ENCODE results near the gene RASSF5.

RASSF5 gene, protein sequence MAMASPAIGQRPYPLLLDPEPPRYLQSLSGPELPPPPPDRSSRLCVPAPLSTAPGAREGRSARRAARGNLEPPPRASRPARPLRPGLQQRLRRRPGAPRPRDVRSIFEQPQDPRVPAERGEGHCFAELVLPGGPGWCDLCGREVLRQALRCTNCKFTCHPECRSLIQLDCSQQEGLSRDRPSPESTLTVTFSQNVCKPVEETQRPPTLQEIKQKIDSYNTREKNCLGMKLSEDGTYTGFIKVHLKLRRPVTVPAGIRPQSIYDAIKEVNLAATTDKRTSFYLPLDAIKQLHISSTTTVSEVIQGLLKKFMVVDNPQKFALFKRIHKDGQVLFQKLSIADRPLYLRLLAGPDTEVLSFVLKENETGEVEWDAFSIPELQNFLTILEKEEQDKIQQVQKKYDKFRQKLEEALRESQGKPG

DNA sequence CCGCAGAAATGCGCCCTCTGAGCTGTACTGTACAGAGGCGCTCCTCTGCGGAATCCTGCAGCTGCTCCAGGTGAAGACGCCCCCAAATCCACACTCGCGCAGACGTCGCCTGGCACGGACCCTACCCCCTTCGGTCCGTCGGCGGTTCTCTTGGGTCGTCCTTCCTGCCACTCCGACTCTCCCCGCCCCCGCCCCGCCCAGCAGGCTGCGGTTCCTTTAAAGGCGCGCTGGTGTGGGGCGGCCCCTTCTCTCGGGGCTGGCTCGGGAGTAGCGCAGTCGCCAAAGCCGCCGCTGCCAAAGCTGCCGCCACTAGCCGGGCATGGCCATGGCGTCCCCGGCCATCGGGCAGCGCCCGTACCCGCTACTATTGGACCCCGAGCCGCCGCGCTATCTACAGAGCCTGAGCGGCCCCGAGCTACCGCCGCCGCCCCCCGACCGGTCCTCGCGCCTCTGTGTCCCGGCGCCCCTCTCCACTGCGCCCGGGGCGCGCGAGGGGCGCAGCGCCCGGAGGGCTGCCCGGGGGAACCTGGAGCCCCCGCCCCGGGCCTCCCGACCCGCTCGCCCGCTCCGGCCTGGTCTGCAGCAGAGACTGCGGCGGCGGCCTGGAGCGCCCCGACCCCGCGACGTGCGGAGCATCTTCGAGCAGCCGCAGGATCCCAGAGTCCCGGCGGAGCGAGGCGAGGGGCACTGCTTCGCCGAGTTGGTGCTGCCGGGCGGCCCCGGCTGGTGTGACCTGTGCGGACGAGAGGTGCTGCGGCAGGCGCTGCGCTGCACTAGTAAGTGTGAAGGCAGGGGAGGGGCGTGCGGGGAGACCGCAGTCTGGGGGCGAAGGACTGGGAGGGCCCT is at the start of gene RASSF5:
Gene RASSF5 (plus strand): TSS at position 248 of the 846 bp plus-strand sequence. CDS start 72 bp downstream, at position 320.
- peak; percentile 75 for DNase-seq

DNA sequence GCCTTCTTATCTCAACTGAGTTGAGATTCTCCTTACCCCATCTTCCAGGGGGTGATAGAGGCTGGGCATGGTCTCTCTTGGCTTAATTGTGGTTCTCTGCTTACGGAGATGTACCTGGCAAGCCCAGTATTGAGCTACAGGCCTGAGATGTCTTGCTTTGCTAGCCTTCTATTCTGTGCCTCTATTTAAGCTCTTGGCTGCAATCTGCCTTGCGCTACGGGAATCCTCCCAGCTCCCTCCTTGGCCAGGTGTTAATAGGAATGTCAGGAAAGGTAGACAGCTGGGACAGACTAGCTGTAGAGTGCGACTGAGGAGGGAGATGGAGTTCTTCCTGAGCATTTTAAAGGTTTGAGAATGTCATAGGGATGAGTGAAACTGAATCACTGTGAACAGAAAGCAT is 47.6 kb upstream of the RASSF5 start:
- no peak for DNase-seq

DNA sequence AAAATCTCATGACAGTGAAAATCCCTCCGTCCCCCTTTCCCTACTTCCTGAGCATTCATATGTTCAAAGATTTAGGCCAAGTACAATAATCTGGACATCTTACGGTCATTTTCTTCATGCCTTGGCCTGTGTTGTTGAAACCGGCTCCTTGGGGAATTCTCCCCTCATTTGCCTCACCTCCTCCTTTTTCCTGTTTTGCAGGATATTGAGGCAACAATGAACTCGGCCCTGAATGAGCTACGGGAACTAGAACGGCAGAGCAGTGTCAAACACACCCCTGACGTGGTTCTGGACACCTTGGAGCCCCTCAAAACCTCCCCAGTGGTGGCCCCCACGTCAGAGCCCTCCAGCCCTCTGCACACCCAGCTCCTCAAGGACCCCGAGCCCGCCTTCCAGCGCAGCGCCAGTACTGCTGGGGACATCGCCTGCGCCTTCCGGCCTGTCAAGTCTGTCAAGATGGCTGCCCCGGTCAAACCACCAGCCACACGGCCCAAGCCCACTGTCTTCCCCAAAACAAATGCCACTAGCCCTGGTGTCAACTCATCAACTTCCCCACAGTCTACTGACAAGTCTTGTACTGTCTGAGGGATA is 46.4 kb upstream of the RASSF5 start:
- no peak for DNase-seq

DNA sequence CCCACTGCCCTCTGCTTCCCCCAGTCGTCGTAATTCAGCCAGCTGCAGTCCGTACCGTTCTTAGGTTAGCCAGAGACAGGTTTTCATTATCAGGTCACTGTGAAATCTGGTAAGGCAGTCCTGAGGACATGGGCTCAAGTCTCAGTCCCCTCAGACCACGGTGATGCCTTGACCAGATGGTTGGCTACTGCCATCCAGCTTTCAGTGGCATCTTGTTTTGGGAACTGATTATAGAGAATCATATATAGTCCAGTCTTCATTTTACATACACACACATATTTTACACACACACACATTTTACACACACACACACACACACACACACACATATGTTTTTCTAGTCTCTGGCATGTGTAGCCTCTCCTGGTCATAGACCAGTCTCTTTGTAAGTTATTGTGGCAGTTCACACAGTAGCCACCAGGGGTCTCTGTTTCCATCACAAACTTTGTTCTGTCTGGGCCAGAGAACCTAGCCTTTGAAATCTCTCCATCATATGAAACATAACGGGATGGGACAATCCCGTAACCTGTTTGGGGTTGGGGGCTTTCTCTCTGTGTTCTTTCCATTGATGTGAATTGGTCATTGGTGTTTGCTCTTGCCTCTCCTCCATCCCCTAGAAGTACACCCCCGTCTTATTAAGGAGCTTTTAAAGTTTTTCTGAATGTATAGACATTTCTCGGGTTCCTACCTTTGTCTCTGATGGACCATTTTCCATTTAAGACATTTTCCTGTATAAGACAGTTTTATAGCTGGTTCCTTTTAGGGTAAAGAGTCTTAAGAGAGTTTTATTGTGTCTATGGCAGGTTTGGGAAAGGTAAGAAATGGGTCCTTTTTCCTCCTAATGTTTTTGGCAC is 45.5 kb upstream of the RASSF5 start:
- DNase-seq, result peak; percentile 58

DNA sequence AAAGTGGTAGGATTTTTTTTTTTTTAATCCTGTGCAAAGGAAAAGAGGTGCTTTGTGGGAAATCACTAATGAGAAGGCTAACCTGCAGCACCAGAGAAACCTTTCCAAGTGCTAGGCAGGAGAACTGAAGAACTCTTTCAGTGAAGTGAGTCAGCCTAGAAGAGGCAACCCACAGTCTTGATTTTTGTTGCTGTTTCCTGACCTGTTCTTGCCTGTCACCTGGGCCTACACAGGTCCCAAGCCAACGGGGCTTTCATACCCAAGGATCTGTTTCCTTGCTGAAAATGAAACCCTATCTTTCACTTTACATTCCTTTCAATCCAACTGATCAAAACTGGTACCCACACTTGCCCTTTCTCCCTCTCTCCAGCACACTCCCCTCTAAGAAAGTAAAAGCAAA is 44.2 kb upstream of the RASSF5 start:
- no peak for DNase-seq

DNA sequence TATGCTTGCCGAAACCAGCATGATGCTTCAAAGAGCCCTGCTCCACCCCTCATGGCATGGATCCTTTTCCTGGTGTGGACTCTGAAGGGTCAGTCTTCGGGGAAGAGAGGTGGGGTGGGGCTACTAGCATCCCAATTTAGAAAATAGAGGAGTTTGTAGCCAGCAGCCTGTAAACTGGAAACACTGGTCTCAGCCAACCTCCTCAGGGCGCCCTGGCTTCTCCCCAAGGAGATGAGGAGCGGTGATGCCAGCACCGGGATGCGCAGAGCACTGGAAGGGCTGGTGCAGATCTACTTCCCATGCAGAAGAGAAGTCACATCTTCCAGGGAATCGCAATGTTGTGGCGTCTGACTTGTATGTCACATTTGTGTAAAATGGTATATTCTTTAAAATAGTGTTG is 43.4 kb upstream of the RASSF5 start:
- DNase-seq, result no peak

DNA sequence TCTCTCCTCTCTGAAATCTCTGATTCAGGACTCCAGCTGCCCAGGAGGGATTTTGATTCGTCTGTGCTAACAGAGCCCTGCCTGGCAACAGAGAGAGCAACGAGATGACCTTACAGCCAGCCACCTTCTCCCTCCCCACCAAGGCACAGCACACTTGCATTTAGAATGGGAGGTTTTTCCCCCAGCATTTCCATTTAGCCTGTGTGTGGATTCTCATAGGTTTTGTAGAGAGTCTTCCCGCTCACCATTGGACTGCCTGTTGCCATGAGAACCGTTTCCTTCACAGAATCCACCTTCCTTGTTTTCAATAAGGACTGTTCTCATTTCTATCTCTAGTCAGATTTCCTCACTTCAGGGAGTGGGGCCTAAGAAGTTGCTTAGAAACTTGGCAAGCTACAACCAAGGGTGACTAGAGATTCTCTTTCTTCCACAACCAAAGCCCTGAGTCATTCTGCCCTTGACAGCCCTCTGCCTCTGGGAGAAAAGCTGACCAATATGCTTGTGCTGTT is 42.8 kb upstream of the RASSF5 start:
- DNase-seq, result no peak

DNA sequence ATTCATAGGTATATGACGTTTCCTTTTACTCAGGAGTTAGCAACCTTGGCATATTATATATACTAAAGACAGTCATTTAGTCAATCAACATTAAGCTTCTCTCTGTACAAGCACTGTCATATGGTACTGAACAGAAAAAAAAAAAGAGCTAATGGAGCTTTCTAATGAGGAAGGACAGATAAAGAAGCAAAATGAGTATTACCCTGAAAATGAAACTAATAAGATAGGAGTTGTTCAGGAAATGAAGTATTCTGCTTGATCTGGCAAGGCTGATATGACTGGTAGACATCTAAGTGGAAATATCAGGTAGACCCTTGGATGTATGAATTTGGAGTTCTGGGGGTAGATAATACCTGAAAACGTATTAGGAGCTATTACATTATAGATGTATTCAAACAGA is 41.4 kb upstream of the RASSF5 start:
- no peak for DNase-seq

DNA sequence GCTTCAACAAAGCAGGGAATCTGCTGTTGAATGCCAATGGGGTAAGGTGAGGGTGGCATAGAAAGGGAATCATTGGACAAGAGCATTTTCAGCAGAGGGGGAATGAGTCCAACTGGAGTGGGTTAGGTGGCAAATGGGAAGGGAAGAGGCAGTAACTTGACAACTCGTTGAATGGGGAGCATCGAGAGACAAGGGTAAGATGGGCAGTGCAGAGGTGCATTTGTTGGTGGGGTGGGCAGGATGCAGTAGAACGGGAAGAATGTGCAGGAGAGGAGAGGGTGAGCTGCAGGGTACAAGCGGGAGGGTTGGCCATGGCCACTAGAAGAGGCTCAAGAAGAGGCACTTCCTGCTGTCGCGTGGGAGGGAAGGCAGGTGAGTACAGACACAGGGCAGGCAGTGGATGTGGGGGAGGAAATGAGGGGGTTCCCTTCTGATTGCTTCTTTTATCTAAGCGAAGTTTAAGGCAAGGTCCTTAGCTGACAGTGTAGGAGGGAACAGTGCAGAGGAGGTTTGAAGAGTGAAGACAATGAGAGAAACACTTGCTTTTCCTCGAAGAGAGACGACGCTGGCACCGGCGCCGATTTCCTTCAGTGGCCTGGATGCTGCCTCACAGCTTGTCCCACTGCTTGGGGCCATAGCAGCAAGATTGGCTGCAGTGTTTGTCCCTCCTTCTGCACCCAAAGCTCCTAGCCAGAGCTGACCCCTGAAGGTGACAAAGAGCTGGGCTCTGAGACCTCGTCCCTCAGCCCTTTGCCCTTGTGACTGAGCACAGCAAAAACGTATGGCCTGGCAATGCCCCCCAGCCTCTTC is 40.3 kb upstream of the RASSF5 start:
- DNase-seq, result no peak

DNA sequence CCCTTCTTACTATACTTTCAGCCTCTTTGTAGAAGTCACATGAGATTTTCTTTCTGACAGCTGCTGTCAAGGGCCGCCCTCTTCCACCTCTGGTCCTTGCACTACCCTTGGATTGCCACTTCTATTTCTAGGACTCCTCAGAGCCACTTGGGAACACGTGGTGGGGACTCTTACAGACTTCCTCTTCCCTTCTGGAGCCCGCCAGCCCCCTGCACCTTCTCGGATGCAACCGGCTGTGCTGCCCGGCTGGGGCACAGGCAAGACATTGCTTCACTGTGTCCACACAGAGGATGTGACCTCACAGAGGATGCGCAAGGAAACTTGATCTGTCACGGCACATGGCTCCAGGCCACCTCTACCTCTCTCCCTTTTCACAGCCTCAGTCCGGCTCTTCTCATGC is 39.4 kb upstream of the RASSF5 start:
- DNase-seq, result no peak

DNA sequence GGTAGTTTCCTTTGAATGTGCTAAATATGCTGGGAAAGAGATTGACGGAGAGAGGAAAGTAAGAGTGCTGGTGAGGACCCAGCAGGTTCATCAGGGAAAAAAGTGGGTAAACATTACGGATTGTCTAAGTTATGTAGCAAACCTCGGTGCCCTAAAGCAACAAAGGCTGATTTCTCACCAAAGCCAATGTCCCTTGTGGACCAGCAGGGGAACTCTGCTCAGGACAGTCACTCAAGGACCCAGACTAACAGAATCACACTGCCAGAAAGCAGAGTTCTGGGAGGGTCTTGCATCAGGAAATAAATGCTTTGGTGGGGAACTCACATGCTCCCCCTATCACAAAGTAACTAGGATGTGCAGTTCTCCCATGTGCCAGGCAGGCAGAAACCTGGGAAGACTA is 38.8 kb upstream of the RASSF5 start:
- DNase-seq, result no peak

DNA sequence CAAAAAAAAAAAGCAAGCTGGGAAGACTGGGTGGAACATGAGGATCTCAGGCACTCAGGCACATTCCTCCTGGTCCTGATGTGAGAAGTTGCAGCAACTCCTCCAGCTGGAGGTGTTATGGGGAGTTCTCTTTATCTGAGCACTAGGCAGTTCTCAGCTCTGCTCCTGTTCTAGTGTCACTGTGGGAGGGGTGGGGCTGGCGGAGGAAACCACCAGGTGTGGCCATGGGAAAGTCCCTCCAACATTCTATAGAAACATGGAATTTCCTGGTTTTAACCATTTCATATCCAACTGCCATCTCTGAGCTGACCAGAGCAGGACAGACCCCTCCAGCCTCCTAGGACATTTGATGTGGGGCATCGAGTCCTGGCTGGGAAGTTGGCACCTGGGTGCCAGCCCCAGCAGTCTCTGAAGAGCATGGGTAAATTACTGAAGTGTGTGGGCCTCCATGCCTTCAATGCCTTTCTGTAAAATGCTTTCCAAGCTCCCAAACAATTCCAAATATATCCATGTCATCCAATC is 37.9 kb upstream of the RASSF5 start:
- DNase-seq, result peak; percentile 14

DNA sequence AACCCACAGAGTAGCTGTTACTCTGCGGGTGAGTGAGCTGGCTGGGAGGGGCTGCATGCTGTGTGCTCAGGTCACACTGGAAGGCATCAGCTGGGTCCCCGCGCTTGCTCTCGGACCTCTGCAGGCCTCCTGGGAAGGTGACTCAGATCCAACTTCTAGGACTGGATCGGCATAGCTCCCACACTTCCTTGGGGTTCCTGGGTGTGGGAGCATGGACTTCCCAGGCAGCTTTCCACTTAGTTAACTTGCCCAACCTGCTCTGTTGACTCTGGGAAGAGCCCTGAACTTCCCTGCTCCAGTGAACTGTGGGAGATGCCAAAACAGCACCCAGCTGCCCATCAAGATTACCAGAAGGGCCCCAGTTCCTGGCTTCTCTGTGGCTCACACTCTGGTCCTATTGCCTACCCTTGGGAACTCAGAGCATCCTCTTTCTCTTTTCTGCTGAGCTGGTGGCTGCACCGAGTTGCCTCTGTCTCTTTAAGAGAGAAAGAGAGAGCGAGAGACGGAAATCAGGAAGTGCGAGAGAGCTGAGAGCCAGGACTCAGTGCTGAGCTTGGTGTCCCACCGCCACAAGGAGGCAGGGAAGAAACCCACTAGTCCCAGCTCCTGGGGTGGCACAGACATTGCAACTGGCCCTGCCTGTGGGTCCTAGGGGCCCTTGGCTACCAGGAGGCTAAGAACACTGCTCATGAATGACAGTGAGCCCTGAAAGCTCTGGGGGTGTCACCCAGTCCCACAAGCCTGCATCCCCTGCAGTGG is 37.2 kb upstream of the RASSF5 start, which contains the start of gene IKBKE:
Gene IKBKE (plus strand): TSS at position 544 of the 759 bp plus-strand sequence. CDS start 2,752 bp downstream, outside the sequence.
- DNase-seq, result peak; percentile 46

DNA sequence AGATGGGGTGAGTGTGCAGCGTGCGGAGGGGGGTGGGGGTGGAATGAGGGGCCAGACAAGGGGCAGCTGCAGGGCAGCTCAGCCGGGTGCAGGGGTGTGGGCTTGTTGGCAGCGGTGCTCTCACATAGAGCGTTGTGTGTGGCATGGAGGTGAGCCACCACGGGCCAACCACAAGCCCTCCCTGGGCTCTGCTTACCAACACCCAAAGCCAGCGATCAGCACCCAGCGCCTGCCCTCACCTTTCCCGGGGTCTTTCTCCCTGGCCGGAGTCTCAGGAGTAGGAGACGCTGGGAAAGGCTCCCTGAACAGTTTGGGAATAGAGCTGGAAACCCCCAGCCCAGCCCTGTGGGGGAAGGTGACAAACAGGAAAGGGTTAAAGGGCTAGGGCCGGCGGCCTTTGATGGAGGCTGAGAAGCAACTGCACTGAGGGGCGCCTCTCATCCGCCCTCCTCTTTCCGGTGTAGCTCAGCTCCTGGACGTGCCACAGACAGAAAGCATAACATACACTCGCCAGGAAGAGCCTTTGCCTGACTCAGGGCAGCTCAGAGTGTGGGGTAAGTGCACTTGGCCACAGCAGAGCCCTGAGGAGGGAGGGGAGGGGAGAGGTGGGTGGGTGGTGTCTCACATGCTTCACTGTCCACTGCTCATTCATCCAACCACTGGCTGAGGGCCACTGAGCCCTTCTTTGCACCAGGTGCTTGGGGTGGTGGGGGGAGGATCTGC is 36.5 kb upstream of the RASSF5 start:
- DNase-seq, result peak; percentile 44

DNA sequence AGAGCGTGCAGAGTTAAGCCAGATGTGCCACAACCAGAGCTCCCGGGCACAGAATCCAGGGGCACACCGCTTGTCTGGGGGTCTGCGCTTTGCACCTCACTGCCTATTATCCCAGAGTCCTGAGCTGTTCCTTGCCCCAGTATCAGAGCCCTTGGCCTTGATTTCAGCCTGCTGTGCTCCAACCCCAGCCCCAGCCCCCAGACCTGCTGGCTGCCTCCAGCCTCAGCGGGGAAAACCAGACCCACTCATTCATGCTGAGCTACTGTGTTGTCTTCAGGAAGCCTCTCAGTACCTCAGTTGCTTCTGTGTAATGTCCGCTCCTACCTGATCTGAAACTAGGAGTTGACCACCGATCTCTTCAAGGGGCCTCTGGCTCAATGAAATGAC is 35.9 kb upstream of the RASSF5 start:
- DNase-seq, result no peak

DNA sequence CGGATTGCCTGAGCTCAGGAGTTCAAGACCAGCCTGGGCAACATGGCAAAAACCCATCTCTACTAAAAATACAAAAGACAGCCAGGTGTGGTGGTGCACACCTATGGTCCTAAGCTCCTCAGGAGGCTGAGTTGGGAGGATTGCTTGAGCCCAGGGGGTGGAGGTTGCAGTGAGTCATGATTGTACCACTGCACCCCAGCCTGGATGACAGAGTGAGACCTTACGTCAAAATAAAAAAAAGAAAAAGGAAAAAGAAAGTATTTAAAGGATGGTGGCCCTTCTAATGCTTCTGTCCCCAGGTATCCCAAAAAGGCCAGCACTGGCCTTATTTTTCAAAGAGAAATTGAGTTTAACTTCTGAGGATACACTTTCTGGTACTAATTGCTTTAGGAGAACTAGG is 35.3 kb upstream of the RASSF5 start:
- DNase-seq, result no peak

DNA sequence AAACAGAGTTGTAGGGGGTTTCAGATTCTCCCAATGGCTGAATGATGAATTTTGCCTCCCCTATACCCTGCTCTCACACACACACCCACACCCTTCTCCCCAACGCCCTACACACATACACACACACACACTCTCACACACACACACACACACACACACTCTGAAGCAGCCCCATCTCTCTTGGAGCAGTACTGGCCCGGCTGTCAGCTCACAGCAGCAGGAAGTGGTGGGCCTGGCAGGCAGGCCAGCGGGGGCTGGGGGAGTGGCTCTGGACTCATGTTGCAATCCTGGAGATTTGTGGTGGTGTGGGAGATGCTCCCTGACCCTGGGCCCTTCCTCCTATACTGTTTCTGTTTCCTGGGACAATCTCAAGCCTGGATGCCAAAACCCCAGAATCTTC is 34.9 kb upstream of the RASSF5 start:
- no peak for DNase-seq

DNA sequence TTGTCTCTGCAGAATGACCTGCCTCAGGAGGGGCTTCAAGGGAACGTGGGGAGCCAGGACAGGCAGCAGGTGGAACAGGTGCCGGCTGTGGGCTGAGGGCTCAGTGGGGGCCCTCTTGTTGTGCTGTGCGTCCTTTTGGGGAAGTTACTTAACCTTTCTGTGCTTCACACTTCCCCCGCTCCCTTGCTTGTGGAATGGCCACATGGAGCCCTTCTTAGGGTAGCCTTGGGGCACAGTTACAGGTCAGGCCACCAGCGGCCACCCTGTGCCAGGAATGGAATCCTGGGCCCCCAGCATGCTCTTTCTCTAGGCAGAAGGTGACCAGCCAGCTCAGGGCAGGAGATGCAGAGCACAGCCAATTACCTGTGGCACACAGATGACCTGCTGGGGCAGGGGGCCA is 34.4 kb upstream of the RASSF5 start:
- no peak for DNase-seq

DNA sequence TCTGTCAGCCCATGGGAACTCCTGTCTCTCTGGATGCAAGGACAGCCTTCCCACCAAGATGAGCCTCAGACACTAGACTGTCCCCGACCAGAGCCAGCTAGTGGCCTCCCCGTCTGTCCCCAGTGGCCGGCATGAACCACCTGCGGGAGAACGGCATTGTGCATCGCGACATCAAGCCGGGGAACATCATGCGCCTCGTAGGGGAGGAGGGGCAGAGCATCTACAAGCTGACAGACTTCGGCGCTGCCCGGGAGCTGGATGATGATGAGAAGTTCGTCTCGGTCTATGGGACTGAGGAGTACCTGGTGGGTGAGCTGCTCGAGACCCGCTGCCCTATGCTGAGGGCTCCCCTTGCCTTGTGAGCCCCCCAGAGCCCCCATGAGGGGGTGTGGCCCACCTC is 31.3 kb upstream of the RASSF5 start:
- no peak for DNase-seq

DNA sequence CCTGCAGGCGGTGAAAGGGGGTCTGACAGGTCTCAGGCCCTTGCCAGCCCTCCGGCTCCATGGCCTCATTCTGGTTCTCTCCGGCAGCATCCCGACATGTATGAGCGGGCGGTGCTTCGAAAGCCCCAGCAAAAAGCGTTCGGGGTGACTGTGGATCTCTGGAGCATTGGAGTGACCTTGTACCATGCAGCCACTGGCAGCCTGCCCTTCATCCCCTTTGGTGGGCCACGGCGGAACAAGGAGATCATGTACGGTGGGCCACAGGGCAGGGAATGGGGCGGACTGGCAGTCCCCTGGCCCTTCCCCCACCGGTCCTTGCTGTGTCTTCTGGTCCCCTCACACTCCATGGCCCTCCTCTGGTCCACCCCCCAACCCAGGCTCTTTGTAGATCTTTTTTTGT is 30.7 kb upstream of the RASSF5 start:
- DNase-seq, result no peak
